SK-N-SH treated with all-trans-retinoic acid at 6 μM for 48 hours (cell line): Measurements from ENCODE around the gene LUZP1.

ENCODE experiments used
- ATAC-seq: fragments of 200-7000 bp; cut with Tn5 transposase; 3 replicates; pipeline ENCODE4 v1.9.1; 2020; ENCODE audit warnings: mild to moderate bottlenecking, moderate library complexity
- ARNTL ChIP-seq: fragments of 450-650 bp; formaldehyde crosslinking; IDR thresholded peaks from 2 replicates; pipeline ENCODE4 v1.5.0; 2020; ENCODE audit warnings: low read depth, mild to moderate bottlenecking, moderate library complexity, borderline replicate concordance
- BACH2 ChIP-seq: fragments of 250-450 bp; sonication (Bioruptor Pico); IDR thresholded peaks from 2 replicates; pipeline ENCODE4 v1.9.0; 2021; ENCODE audit warnings: mild to moderate bottlenecking, borderline replicate concordance
- ESRRG ChIP-seq: fragments of 250-450 bp; sonication (Bioruptor Pico); IDR thresholded peaks from 2 replicates; pipeline ENCODE4 v1.6.1; 2021; ENCODE audit warnings: mild to moderate bottlenecking
- GLIS3 ChIP-seq: fragments of 250-450 bp; sonication (Bioruptor Pico); IDR thresholded peaks from 2 replicates; pipeline ENCODE4 v1.5.0; 2020; ENCODE audit warnings: mild to moderate bottlenecking, moderate library complexity
- ISL1 ChIP-seq: fragments of 250-450 bp; sonication (Bioruptor Pico); IDR thresholded peaks from 2 replicates; pipeline ENCODE4 v2.1.2; 2022; ENCODE audit warnings: mild to moderate bottlenecking, moderate library complexity
- OSR1 ChIP-seq: fragments of 250-450 bp; sonication (Bioruptor Pico); IDR thresholded peaks from 2 replicates; pipeline ENCODE4 v1.8.0; 2022; ENCODE audit warnings: moderate library complexity, mild to moderate bottlenecking, inconsistent platforms
- PPARA ChIP-seq: fragments of 250-450 bp; sonication (Bioruptor Pico); IDR thresholded peaks from 2 replicates; pipeline ENCODE4 v1.5.0; 2020; ENCODE audit warnings: mild to moderate bottlenecking, borderline replicate concordance
- RARB ChIP-seq: fragments of 250-450 bp; sonication (Bioruptor Pico); IDR thresholded peaks from 2 replicates; pipeline ENCODE4 v1.8.0; 2021; ENCODE audit warnings: mild to moderate bottlenecking, moderate library complexity
- SNAI2 ChIP-seq: fragments of 250-450 bp; sonication (Bioruptor Pico); IDR thresholded peaks from 2 replicates; pipeline ENCODE4 v1.5.0; 2020; ENCODE audit warnings: mild to moderate bottlenecking, moderate library complexity
- TCF4 ChIP-seq: fragments of 250-450 bp; sonication (Bioruptor Pico); IDR thresholded peaks from 2 replicates; pipeline ENCODE4 v1.8.0; 2021; ENCODE audit warnings: mild to moderate bottlenecking, moderate library complexity, borderline replicate concordance
- TOX ChIP-seq: fragments of 250-450 bp; sonication (Bioruptor Pico); IDR thresholded peaks from 2 replicates; pipeline ENCODE4 v1.8.0; 2021; ENCODE audit warnings: mild to moderate bottlenecking, moderate library complexity, borderline replicate concordance
- ZFP3 ChIP-seq: fragments of 250-450 bp; sonication (Bioruptor Pico); IDR thresholded peaks from 2 replicates; pipeline ENCODE4 v1.5.0; 2020; ENCODE audit warnings: mild to moderate bottlenecking, moderate library complexity
- ZNF565 ChIP-seq: fragments of 450-650 bp; formaldehyde crosslinking; conservative IDR thresholded peaks from 2 replicates; pipeline ENCODE4 v1.5.0; 2020; ENCODE audit warnings: low read depth, mild to moderate bottlenecking, moderate library complexity
- ZNF70 ChIP-seq: fragments of 450-650 bp; formaldehyde crosslinking; IDR thresholded peaks from 2 replicates; pipeline ENCODE4 v1.5.0; 2020; ENCODE audit warnings: mild to moderate bottlenecking, moderate library complexity
- ZNF8 ChIP-seq: fragments of 450-650 bp; formaldehyde crosslinking; IDR thresholded peaks from 2 replicates; pipeline ENCODE4 v1.5.0; 2020; ENCODE audit warnings: mild to moderate bottlenecking, moderate library complexity
- TF ChIP-seq, protein P1 (sequence below): fragments of 250-450 bp; sonication (Bioruptor Pico); IDR thresholded peaks from 2 replicates; pipeline ENCODE4 v1.5.0; 2020; ENCODE audit warnings: mild to moderate bottlenecking, moderate library complexity
- TF ChIP-seq, protein P2 (sequence below): fragments of 250-450 bp; sonication (Bioruptor Pico); IDR thresholded peaks from 2 replicates; pipeline ENCODE4 v1.5.1; 2020; ENCODE audit warnings: low read depth, mild to moderate bottlenecking, moderate library complexity
- TF ChIP-seq, protein P3 (sequence below): fragments of 250-450 bp; sonication (Bioruptor Pico); IDR thresholded peaks from 2 replicates; pipeline ENCODE4 v1.8.0; 2021; ENCODE audit warnings: low read depth, mild to moderate bottlenecking, moderate library complexity, borderline replicate concordance
- TF ChIP-seq, protein P4 (sequence below): fragments of 250-450 bp; sonication (Bioruptor Pico); IDR thresholded peaks from 2 replicates; pipeline ENCODE4 v1.8.0; 2020; ENCODE audit warnings: mild to moderate bottlenecking, moderate library complexity, borderline replicate concordance

The LUZP1 gene

DNA sequence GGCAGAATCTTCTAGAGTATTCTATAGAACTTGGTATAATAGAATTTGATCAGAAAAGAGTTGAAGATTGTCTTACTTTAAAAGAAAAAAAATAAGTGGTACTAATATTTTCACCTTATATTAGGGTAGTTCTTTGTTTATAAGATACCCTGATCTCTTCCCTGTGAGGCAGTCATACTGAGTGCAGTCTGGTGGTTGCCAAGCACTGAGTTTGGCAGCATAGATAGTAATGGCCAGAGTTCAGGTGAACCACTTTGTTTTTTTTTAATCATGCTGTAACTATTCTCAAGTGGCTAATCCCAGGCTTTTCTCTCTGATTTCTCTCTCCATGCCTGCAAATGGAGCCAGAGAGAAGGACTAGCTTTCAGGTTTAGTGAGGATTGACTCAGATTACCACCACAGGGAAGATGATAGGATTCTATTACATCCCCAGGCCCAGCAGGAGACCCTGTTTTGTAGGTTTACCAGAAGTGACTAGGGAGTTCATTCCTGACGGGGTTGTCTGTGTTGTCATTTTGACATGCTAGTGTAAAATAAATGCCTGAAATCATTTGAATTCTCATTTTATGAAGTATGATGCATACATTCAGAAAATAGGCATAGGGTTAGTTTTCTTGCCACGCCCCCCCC, 132.7 kb downstream of the LUZP1 start:
- TF ChIP-seq, protein P1, sequence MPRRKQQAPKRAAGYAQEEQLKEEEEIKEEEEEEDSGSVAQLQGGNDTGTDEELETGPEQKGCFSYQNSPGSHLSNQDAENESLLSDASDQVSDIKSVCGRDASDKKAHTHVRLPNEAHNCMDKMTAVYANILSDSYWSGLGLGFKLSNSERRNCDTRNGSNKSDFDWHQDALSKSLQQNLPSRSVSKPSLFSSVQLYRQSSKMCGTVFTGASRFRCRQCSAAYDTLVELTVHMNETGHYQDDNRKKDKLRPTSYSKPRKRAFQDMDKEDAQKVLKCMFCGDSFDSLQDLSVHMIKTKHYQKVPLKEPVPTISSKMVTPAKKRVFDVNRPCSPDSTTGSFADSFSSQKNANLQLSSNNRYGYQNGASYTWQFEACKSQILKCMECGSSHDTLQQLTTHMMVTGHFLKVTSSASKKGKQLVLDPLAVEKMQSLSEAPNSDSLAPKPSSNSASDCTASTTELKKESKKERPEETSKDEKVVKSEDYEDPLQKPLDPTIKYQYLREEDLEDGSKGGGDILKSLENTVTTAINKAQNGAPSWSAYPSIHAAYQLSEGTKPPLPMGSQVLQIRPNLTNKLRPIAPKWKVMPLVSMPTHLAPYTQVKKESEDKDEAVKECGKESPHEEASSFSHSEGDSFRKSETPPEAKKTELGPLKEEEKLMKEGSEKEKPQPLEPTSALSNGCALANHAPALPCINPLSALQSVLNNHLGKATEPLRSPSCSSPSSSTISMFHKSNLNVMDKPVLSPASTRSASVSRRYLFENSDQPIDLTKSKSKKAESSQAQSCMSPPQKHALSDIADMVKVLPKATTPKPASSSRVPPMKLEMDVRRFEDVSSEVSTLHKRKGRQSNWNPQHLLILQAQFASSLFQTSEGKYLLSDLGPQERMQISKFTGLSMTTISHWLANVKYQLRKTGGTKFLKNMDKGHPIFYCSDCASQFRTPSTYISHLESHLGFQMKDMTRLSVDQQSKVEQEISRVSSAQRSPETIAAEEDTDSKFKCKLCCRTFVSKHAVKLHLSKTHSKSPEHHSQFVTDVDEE: no peak
- TF ChIP-seq BACH2 (CRISPR knock-in tag) (no peak), ZNF565 (CRISPR knock-in tag) (no peak), TOX (CRISPR knock-in tag) (no peak), GLIS3 (CRISPR knock-in tag) (no peak), ZFP3 (no peak), OSR1 (CRISPR knock-in tag) (no peak), ARNTL (CRISPR knock-in tag) (no peak), SNAI2 (CRISPR knock-in tag) (no peak), ZNF8 (CRISPR knock-in tag) (no peak), ISL1 (CRISPR knock-in tag) (no peak), PPARA (CRISPR knock-in tag) (no peak), ESRRG (CRISPR knock-in tag) (no peak), RARB (CRISPR knock-in tag) (no peak), TCF4 (CRISPR knock-in tag) (no peak), ZNF70 (CRISPR knock-in tag) (no peak)
- TF ChIP-seq, protein P2, sequence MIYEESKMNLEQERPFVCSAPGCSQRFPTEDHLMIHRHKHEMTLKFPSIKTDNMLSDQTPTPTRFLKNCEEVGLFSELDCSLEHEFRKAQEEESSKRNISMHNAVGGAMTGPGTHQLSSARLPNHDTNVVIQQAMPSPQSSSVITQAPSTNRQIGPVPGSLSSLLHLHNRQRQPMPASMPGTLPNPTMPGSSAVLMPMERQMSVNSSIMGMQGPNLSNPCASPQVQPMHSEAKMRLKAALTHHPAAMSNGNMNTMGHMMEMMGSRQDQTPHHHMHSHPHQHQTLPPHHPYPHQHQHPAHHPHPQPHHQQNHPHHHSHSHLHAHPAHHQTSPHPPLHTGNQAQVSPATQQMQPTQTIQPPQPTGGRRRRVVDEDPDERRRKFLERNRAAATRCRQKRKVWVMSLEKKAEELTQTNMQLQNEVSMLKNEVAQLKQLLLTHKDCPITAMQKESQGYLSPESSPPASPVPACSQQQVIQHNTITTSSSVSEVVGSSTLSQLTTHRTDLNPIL (CRISPR knock-in tag): no peak
- TF ChIP-seq, protein P3, sequence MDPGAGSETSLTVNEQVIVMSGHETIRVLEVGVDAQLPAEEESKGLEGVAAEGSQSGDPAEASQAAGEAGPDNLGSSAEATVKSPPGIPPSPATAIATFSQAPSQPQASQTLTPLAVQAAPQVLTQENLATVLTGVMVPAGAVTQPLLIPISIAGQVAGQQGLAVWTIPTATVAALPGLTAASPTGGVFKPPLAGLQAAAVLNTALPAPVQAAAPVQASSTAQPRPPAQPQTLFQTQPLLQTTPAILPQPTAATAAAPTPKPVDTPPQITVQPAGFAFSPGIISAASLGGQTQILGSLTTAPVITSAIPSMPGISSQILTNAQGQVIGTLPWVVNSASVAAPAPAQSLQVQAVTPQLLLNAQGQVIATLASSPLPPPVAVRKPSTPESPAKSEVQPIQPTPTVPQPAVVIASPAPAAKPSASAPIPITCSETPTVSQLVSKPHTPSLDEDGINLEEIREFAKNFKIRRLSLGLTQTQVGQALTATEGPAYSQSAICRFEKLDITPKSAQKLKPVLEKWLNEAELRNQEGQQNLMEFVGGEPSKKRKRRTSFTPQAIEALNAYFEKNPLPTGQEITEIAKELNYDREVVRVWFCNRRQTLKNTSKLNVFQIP: no peak
- TF ChIP-seq, protein P4, sequence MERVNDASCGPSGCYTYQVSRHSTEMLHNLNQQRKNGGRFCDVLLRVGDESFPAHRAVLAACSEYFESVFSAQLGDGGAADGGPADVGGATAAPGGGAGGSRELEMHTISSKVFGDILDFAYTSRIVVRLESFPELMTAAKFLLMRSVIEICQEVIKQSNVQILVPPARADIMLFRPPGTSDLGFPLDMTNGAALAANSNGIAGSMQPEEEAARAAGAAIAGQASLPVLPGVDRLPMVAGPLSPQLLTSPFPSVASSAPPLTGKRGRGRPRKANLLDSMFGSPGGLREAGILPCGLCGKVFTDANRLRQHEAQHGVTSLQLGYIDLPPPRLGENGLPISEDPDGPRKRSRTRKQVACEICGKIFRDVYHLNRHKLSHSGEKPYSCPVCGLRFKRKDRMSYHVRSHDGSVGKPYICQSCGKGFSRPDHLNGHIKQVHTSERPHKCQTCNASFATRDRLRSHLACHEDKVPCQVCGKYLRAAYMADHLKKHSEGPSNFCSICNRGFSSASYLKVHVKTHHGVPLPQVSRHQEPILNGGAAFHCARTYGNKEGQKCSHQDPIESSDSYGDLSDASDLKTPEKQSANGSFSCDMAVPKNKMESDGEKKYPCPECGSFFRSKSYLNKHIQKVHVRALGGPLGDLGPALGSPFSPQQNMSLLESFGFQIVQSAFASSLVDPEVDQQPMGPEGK (CRISPR knock-in tag): no peak
- no peak for ATAC-seq
